ENCODE measurements around the gene BAZ2B.

- TF ChIP-seq CTCF (IDR thresholded peaks at IDR 0.05) (no peak), POLR2A (IDR thresholded peaks at IDR 0.05) (no peak)
These were observed 31.3 kb upstream of the BAZ2B start for GRCh38 chr2:159647667-159648066.
